ENCODE results near the gene RFX3.

The RFX3 gene

GRCh38 chr9:3474821-3475220 lies 51.0 kb downstream of the RFX3 start:
- no peak for DNase-seq

GRCh38 chr9:3473405-3473804 lies 52.4 kb downstream of the RFX3 start:
- DNase-seq: no peak

- DNase-seq: no peak
These were observed 53.9 kb downstream of the RFX3 start for GRCh38 chr9:3471883-3472282.

GRCh38 chr9:3468421-3469205 lies 57.2 kb downstream of the RFX3 start:
- no peak for DNase-seq

GRCh38 chr9:3467593-3468219 lies 58.1 kb downstream of the RFX3 start:
- DNase-seq: peak; percentile 42

GRCh38 chr9:3464033-3464638 lies 61.7 kb downstream of the RFX3 start:
- no peak for DNase-seq

GRCh38 chr9:3458806-3459475 lies 66.9 kb downstream of the RFX3 start:
- DNase-seq: no peak

- DNase-seq: no peak
These were observed 68.6 kb downstream of the RFX3 start for GRCh38 chr9:3457175-3457574.

- no peak for DNase-seq
These were observed 70.1 kb downstream of the RFX3 start for GRCh38 chr9:3455717-3456116.

- DNase-seq: no peak
These were observed 70.7 kb downstream of the RFX3 start for GRCh38 chr9:3455094-3455493.

GRCh38 chr9:3451956-3452355 lies 73.8 kb downstream of the RFX3 start:
- no peak for DNase-seq

- DNase-seq: no peak
These were observed 78.0 kb downstream of the RFX3 start for GRCh38 chr9:3447788-3448187.

- DNase-seq: no peak
These were observed 78.7 kb downstream of the RFX3 start for GRCh38 chr9:3447143-3447542.

GRCh38 chr9:3446313-3446712 lies 79.5 kb downstream of the RFX3 start:
- no peak for DNase-seq

GRCh38 chr9:3444016-3444415 lies 81.8 kb downstream of the RFX3 start:
- DNase-seq: no peak

GRCh38 chr9:3441197-3441816 lies 84.5 kb downstream of the RFX3 start:
- DNase-seq: peak; percentile 15

- DNase-seq: no peak
These were observed 89.0 kb downstream of the RFX3 start for GRCh38 chr9:3436629-3437420.

- DNase-seq: no peak
These were observed 90.1 kb downstream of the RFX3 start for GRCh38 chr9:3435732-3436131.

- DNase-seq: no peak
These were observed 91.2 kb downstream of the RFX3 start for GRCh38 chr9:3434594-3434993.

GRCh38 chr9:3433754-3434153 lies 92.0 kb downstream of the RFX3 start:
- DNase-seq: no peak

- no peak for DNase-seq
These were observed 92.7 kb downstream of the RFX3 start for GRCh38 chr9:3433066-3433465.

GRCh38 chr9:3431890-3432289 lies 93.9 kb downstream of the RFX3 start:
- no peak for DNase-seq
